Smooth muscle cell of the brain vasculature (primary cell): ENCODE data around the gene MTPN.

ENCODE experiments used
- DNase-seq: peaks from one replicate; pipeline ENCODE4 v3.0.0-alpha.2; 2012; ENCODE audit warnings: low read depth, low spot score

Gene MTPN

DNA sequence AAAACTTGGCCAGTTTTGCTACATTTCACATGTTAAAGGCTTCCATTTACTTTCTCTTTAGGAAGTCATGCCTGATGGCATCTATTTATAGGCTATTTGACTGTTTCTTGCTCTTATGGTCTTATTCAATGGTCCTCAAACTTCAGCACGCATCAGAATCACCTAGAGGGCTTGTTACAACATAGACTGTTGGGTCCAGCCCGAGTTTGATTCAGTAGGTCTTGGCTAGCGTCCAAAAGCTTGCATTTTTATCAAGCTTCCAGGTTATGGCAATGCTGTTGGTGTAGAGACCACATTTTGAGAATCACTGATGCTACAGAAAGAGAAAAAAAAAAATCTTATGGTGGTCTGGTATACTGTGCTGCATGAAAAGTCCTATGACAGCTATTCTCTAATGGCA, 51.9 kb downstream of the MTPN start:
- DNase-seq = no peak

DNA sequence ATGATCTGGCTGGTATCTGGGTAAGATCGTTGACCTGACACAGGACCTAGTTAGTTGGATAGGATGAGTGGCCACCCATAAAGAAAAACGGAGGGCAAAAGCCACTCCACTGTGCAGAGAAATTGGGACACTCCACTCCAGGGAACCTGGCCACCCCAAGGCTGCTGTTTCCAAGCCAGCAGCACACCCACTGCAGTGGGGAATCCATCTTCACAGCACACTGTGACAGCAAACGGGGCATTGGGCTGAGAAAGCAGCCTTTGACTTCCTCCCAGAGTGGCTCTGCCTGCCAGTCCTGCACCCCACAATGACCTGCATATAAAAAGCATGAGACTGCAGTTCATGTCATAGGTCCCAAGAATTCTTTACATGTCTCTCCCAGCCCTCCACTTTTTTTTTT, 52.9 kb downstream of the MTPN start:
- DNase-seq = no peak

- no peak for DNase-seq
Observed at GRCh38 chr7:135922263-135922662, 54.9 kb downstream of the MTPN start.

DNA sequence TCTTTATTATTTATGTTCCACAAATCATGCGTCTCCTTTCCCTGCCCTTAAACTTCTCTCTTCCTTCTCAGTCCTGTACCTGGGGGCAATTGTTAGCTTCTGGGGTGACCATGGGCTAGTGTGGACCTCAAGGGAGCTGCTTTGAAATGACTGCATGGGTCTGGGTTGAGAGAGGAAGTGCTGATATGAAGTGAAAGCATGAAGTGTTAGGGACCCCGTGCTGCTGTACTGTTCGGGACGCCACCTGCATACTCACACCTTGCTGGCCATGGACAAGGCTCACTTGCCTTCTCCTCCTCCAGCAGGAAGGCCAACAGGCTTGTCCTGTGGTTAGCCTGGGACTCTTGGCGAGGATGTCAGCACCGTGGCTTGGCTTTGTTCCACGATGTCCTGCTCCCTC, 56.7 kb downstream of the MTPN start:
- DNase-seq = no peak

DNA sequence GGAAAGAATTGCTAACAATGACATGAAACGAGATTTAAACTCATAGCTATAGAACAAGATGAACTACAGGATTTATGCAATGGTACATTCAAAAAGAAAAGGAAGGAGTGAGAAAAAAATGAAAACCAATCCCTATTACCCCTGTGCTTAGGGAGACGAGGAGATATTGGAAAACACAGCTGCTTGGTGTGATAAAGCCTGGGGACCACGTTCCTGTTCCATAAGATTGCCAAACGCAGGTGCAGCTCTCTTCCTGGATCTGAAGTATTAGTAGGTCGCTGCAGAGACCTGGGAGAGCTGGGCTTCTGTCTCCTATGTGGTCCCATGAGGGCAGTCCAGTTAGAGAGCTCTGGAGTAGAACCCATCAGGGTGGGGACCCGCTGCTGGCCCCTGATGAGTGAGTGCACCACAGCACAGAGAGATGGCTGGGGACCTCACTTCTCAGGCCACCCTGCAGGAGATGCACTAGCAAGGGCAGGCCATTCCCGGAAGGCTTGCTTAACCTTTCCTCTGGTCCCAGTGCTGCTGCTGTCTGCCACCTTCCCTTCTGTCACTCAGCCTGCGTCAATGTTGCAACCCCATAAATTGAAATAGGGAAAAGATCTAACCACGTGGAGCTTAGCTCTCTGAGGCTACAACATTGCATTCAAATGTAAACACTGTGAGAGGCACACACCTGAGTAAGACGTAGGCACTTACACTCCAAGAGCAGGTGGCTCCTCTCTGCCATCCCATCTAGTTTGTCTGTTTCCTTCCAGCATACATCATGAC, 57.9 kb downstream of the MTPN start:
- no peak for DNase-seq

DNA sequence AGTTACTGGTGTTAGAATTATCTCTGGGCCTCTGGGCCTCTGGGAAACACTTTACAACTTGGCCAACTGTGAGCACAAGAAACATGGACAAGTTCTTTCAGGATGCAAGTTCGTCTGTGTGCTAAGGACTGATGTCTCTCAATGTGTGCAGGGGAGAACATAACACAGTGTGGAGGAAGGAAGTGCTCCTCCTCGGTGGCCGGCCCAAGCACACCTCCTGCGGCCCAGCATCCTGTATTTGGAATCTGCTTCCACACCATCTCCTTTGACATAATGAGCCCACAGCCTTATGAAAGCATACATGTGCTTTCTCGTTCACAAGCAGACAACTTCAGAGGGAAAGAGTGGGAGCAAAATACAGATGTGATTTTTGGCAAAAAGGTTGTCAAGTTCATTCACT, 59.0 kb downstream of the MTPN start:
- DNase-seq = no peak

GRCh38 chr7:135917721-135918120, 59.4 kb downstream of the MTPN start:
- DNase-seq = no peak

DNA sequence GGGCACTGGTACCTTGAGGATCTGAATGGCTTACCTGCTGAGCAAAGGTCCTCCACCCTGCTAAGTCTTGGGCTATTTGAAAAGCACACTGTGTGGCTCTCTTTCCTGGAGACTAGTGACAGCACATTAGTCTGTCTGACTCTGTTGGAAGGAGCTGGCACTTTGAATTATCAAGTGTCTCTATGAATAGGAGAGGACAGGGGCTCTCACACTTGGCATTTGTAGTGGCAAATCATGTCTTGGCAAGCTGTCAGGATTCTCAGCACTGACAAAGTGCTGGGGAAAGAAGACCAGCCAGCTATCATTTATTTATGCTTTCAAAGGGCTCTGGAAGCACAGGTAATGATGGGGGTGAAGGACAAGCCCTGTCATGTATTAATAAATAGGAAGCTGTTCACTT, 62.8 kb downstream of the MTPN start:
- no peak for DNase-seq

GRCh38 chr7:135913404-135913803, 63.8 kb downstream of the MTPN start:
- no peak for DNase-seq

GRCh38 chr7:135911099-135911498, 66.1 kb downstream of the MTPN start:
- DNase-seq = no peak

GRCh38 chr7:135910393-135911036, 66.6 kb downstream of the MTPN start:
- no peak for DNase-seq

DNA sequence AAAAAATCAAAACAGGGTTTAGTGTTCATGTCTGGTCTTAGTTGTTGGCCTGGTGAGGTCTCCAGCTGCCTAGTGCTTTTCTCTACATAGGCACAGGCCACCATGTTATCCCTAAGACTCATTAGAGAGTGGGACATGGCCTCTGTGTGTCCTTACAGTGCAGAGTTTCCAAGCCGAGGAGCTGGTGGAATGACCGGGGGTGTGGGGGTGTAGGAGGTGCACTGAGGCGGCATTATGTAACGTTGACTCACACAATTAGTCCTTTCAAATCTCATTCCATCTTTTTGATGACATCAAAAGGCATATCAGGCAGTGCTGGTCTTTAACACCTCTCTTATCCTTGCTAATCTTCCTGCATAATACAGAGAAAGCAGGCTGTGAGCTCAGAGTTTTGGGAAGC, 71.3 kb downstream of the MTPN start:
- DNase-seq = no peak

DNA sequence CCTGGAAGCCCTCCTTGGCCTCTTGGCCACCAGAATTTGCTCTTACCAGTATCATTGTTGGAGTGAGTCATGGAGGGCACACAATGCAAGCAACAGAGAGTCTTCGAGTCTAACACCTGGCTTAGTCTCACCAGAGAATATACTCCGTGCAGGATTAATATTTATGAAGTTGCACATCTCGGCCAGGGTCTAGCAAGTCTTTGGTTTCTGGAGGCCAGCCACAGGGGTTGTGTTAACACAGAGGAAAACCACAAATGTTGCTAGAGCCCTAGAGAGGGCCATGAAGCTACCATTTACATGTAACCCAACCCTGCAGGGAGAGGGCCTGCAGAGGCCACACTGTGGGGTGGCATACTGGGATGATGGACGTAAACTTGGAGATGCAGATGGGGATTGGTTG, 71.8 kb downstream of the MTPN start:
- DNase-seq = no peak

DNA sequence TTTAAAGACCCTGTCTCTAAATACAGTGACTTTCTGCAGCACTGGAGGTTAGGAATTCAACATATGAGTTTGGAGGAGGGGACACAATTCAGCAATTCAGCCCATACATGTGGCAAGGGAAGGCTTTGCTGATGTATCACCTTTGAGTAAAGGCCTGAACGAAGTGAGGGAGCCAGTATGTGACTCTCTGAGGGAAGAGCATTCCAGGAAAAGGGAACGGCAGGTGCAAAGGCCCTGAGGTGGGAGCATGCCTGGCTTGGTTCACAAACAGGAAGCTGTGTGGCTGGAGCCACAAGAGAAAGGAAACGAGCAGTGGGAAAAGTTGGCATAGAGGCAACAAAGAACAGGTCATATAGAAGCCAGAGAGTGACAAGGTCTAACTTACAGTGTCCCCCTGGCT, 72.9 kb downstream of the MTPN start:
- DNase-seq = no peak

- DNase-seq = no peak
Observed at GRCh38 chr7:135901585-135902540, 75.3 kb downstream of the MTPN start.

DNA sequence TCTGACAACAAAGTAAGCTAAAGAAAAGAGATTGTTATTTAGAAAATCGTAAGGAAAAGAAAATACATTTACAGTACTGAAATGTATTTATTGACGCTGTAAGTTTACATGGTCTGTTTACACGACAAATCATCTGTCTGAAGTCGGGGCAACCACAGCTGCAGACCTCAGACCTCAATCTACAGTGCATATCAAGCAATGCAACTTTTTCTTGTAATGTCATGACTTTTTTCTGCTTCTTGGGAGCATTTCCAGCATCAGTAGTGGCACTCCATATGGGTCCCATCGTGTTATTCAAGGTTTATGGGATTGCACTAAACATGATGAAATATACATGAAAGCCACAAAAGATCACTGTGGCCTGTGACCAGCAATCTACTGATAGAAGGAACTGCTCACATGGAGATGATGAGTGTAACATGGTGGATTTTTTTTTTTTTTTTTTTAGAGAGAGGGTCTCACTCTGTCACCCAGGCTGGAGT, 77.1 kb downstream of the MTPN start:
- DNase-seq = no peak

GRCh38 chr7:135899458-135900064, 77.6 kb downstream of the MTPN start:
- DNase-seq = no peak

GRCh38 chr7:135898226-135898625, 78.9 kb downstream of the MTPN start:
- DNase-seq = no peak

DNA sequence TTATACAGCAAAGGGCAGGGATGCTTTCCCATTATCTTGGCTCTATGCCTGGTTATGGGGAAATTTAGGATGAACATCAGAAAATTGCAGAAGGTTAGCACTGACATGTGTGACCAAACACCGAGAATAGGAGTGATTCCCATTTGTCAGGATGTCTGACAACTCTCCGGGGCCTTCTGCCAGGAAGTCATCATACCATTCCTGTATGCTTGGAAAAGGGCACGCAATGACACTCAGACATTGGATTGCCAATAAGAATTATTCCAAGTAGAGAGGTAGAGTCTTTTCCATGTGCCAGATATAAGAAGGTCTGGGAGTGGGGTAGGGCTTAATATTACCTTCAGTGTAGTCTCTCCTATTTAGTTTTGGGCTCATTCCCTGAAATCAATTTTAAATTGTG, 82.3 kb downstream of the MTPN start:
- no peak for DNase-seq

DNA sequence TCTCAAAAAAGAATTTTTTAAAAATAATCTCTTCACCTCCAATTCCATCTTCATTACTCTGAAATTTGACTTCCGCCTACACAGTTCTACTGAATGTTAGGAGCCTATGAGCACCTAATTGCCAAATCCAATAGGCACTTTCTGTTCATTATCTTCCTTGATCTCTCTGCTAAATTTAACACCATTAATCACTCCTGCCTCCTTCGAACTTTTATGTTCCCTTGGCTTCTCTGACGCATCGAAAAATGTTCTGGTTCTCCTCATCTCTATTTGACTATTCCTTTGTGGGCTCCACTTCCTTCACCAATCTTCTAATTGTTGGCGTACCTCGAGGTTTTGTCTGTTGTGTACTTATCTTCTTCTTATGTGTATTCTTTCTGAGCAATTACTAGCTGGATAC, 87.3 kb downstream of the MTPN start:
- no peak for DNase-seq

- no peak for DNase-seq
Observed at GRCh38 chr7:135888740-135889139, 88.4 kb downstream of the MTPN start.
